ENCODE results near the gene NHLRC1. TPM values are rescaled to one million over a fixed set of nuclear protein-coding genes. Genes with fewer than 3 reads are reported as not detected.
A peak's percentile ranks its signal among the peaks of the same experiment; 100 is the strongest.
"Not testable (repeated sequence)": the region's sequence is repeated elsewhere in the genome, so short reads cannot be mapped to it uniquely, and the experiment has no call there.

Gene NHLRC1
- total RNA-seq, 1 donor from 2014 or later, result 2.4 TPM

DNA sequence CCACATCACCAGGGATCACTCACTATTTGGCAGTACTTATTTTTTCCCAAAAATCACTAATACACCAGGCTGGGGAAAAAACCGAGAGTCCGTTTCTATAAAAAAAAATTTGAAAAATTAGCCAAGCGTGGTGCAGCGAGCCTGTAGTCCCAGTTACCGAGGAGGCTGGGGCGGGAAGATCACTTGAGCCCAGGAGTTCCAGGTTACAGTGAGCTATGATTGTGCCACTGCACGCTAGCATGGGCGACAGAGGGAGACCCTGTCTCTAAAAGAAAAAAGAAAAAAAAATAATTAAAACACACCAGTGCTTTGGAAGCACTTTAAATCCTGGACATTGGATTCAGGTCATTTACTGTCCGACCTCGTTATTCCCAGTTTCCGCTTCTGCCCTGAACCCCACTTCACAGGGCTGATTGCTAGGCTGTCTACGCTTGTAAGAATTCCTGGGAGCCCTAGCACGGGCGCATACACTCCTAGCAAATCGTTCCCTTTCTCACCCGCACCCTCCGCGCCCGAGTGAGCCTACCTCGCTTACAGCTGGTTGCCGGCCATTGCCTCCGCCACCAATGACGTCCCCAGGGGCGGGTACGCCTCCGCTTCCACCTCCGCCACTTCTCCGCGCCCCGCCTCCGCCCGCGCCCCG is 32.2 kb upstream of the NHLRC1 start, which contains the start of gene TPMT:
Gene TPMT (minus strand): TSS at position 571 of the 643 bp plus-strand sequence. CDS start 5,950 bp downstream, outside the sequence.
- DNase-seq (peak; percentile 59), ATAC-seq (peak in 1 of 2 donors; percentile 16)
- intact Hi-C loops (cut with DNase I), result no loop called here
- peaks cover 23% of the 10 kb centered on the region for H3K4me1 ChIP-seq
- peak within 1 kb of the TSS; percentile 95 for H3K4me3 ChIP-seq
- H3K27ac ChIP-seq, result peak within 1 kb of the TSS; percentile 93
- TF ChIP-seq, protein P1, sequence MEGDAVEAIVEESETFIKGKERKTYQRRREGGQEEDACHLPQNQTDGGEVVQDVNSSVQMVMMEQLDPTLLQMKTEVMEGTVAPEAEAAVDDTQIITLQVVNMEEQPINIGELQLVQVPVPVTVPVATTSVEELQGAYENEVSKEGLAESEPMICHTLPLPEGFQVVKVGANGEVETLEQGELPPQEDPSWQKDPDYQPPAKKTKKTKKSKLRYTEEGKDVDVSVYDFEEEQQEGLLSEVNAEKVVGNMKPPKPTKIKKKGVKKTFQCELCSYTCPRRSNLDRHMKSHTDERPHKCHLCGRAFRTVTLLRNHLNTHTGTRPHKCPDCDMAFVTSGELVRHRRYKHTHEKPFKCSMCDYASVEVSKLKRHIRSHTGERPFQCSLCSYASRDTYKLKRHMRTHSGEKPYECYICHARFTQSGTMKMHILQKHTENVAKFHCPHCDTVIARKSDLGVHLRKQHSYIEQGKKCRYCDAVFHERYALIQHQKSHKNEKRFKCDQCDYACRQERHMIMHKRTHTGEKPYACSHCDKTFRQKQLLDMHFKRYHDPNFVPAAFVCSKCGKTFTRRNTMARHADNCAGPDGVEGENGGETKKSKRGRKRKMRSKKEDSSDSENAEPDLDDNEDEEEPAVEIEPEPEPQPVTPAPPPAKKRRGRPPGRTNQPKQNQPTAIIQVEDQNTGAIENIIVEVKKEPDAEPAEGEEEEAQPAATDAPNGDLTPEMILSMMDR (IDR thresholded peaks at IDR 0.05), result no peak
- peaks cover 2% of the 10 kb centered on the region for H3K36me3 ChIP-seq
- no peaks in the 10 kb centered on the region for H3K9me3 ChIP-seq
- no peaks in the 10 kb centered on the region for H3K27me3 ChIP-seq (ENCODE audit: low read depth)

DNA sequence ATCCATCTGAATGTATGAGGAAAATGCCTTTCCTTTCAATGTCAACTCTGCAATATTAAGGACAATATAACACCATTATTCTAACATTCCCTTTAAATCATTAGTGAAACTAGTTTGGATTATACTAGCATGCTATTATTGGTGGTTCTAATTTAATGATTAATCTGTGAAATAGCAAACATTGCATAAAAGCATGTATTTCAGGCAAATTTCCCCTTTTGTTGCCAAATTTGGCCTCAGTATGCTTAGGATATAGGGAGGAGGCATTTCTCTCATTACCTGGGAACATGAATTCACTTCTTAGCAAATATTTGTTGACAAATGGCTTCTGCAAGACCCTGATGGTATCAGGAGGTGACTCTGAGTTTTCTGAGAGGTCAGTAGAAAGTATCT is 30.8 kb upstream of the NHLRC1 start:
- Histone ChIP-seq H3K4me3 (no peak overlapping the region), H3K9me3 (no peaks in the 10 kb centered on the region), H3K36me3 (no peaks in the 10 kb centered on the region), H3K27ac (no peak overlapping the region), H3K27me3 (ENCODE audit: low read depth) (no peaks in the 10 kb centered on the region), H3K4me1 (peaks cover 23% of the 10 kb centered on the region)
- TF ChIP-seq, protein P1 (IDR thresholded peaks at IDR 0.05), result no peak
- DNase-seq, result no peak
- no peak for ATAC-seq
- intact Hi-C loops (cut with DNase I), result no loop called here

DNA sequence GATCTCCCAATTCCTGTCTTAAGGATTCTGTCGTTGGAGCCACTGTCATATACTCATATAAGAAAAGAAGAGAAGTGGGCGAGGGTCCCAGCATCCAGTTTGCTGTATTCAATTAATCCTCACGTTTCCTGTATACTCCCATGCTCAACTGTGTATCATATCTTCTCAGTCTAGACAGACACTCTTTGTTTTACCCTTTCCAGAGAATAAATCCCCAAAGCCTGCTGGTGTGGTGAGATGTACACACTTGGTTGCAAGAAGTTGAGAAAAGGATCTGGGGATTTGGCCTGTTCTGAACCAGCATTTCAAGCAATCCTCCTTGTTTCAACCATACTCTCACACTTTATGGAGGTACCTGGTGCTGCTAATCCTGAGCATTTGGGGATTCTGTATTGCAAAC is 29.3 kb upstream of the NHLRC1 start:
- no peak for DNase-seq
- no peaks in the 10 kb centered on the region for H3K9me3 ChIP-seq
- peaks cover 23% of the 10 kb centered on the region for H3K4me1 ChIP-seq
- H3K36me3 ChIP-seq, result peaks cover 12% of the 10 kb centered on the region
- ATAC-seq, result no peak
- TF ChIP-seq, protein P1 (IDR thresholded peaks at IDR 0.05), result no peak
- intact Hi-C loops (cut with DNase I), result no loop called here
- H3K27me3 ChIP-seq (ENCODE audit: low read depth), result no peaks in the 10 kb centered on the region
- no peak overlapping the region for H3K27ac ChIP-seq
- H3K4me3 ChIP-seq, result no peak overlapping the region

DNA sequence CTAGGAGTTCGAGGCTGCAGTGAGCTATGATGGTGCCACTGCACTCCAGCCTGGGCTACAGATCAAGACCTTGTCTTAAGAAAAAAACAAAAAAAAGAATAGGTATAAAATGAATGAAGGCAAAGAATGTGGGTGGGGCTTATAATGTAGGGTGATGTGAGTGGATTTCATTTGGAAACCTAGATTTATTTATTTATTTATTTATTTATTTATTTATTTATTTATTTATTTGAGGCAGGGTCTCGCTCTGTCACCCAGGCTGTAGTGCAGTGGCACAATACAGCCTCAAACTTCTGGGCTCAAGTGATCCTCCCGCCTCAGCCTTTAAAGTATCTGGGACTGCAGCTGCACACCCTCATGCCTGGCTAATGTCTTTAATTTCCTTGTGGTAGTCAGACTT is 28.9 kb upstream of the NHLRC1 start:
- intact Hi-C loops (cut with DNase I); ATAC-seq; DNase-seq; H3K27ac ChIP-seq; H3K9me3 ChIP-seq; H3K4me3 ChIP-seq; H3K27me3 ChIP-seq (ENCODE audit: low read depth): not testable (repeated sequence)
- H3K4me1 ChIP-seq, result peaks cover 22% of the 10 kb centered on the region
- H3K36me3 ChIP-seq, result peaks cover 15% of the 10 kb centered on the region

DNA sequence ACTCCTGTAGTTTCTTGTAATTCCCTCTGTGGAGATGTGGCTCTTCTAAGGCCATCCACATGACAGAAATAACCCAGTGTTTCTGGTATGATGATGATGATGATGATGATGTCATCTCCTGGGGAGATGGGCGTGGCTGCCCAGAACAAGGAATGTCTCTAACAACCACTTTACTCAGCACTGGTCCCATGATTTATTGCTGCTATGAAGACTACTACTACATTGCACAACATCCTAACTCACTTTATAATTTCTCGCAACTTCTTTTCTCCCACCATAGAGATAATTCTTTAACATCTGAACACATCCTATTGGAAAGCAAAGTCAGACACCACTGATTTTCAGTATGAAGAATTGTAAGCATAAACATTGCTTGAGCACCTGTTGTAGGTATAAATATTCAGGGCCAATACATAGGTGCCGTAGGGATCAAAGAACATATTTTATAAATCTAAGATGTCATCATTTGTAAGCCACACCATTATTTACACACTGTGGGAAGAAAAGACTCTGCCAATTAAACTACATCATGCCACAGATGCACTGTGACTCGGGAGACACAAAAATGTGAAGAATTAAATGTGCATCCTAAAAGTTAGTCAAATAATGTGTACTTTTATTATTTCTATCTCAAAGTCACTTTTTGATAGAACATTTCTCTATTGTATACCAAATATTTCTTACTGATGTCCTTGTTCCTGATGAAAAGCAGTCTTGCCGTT is 26.0 kb upstream of the NHLRC1 start:
- no peaks in the 10 kb centered on the region for H3K9me3 ChIP-seq
- no peak overlapping the region for H3K27ac ChIP-seq
- peaks cover 6% of the 10 kb centered on the region for H3K4me1 ChIP-seq
- TF ChIP-seq, protein P1 (IDR thresholded peaks at IDR 0.05), result no peak
- no peak for DNase-seq
- intact Hi-C loops (cut with DNase I), result no loop called here
- no peaks in the 10 kb centered on the region for H3K27me3 ChIP-seq (ENCODE audit: low read depth)
- peaks cover 42% of the 10 kb centered on the region for H3K36me3 ChIP-seq
- ATAC-seq, result peak; percentile 38 to 40
- no peak overlapping the region for H3K4me3 ChIP-seq

DNA sequence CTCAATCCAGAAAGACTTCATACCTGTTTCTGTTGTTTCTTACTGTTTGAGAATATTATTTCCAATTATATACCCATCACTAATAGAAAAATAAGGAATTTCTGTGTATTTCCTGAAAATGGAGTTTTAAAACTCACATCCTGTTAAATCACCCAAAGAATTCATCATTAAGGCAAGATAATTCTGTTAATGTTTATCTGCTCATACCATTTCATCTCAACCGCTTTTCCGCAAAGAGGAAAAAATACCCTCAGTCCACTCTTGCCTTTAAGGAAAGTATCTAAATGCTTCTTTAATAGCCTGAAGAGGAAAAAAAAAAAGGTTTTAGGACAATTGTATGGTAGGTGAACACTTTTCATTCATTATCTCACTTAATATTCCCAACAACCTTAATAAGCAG is 25.1 kb upstream of the NHLRC1 start:
- H3K4me1 ChIP-seq, result no peaks in the 10 kb centered on the region
- intact Hi-C loops (cut with DNase I), result no loop called here
- no peaks in the 10 kb centered on the region for H3K9me3 ChIP-seq
- ATAC-seq (no peak), DNase-seq (no peak)
- peaks cover 51% of the 10 kb centered on the region for H3K36me3 ChIP-seq
- no peaks in the 10 kb centered on the region for H3K27me3 ChIP-seq (ENCODE audit: low read depth)
- no peak overlapping the region for H3K4me3 ChIP-seq
- TF ChIP-seq, protein P1 (IDR thresholded peaks at IDR 0.05), result no peak
- no peak overlapping the region for H3K27ac ChIP-seq
